Umbilical cord (tissue), 2 donors: ENCODE measurements around the gene ZNF473. TPM values are rescaled to one million over a fixed set of nuclear protein-coding genes. Genes with fewer than 3 reads are reported as not detected.

Source experiments
- DNase-seq: peaks from one replicate; pipeline ENCODE4 v3.0.0-alpha.2; 2015; ENCODE audit warnings: low spot score
- total RNA-seq: library from RNA; depleted of rRNA; stranded (reverse); fragments of >200 nt; gene quantifications from one replicate; pipeline ENCODE4 v1.2.3, GENCODE V29; 2014; ENCODE audit warnings: low replicate concordance; ENCODE audit not compliant: insufficient read depth

ZNF473 gene
- total RNA-seq, 1 donor from 2014 or later = 20.5 TPM

GRCh38 chr19:50003254-50003788, 22.5 kb upstream of the ZNF473 start:
- DNase-seq = no peak

- DNase-seq = peak; percentile 69
These were observed 21.9 kb upstream of the ZNF473 start for GRCh38 chr19:50003810-50004419.

DNA sequence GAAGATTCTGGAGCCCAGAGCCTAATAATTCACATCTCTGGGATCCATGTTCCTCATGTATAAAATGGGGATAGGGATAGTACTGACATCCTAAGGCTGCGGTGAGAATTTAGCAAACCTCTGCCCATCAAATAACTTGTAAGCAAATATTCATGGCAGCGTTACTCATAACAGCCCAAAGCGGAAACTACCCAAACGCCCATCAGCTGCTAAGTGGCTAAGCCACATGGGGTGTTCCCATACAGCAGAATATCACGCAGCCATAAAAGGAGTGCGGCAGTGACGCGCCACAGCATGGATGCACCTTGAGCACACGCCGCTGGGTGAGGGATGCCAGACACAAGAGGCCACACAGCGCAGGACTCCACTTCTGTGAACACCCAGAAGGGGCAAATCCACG, 20.4 kb upstream of the ZNF473 start:
- DNase-seq = no peak

DNA sequence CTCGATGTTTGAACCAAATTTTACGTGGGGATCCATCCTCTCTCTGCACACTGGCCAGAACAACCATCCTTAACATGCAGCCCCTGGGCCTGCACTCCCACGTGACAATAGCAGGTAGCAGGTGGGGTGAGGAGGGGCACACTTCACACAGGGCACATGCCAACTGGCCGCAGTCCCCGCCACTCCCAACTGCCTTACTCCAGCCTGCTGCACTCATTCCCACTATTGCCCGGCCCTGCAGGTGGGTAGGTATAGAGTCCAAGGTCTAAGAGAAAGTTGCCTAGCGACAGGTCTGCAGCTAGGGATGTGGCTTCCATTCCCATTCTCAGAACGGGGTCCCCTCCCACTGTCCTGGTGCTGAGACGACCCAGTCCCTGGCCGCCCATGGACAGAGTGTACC, 18.6 kb upstream of the ZNF473 start:
- no peak for DNase-seq

DNA sequence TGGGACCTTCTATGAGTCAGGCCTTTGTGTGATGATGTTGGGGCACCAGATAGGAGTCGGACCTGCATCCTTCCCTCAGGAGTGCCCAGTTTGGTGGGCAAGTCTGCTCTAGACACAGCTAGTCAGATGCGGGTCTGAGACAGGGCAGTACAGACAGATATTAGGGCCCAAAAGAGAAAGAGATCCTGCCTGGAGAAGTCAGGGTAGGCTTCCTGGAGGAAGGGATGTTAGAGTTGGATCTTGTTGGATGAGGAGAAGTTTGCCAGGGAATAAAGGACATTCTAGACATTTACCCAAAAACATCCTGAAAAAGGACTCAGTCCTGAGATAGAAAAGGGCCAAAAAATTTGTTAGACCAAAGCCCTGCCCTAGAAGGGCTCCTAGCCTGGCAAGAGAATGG, 17.9 kb upstream of the ZNF473 start:
- DNase-seq = no peak

DNA sequence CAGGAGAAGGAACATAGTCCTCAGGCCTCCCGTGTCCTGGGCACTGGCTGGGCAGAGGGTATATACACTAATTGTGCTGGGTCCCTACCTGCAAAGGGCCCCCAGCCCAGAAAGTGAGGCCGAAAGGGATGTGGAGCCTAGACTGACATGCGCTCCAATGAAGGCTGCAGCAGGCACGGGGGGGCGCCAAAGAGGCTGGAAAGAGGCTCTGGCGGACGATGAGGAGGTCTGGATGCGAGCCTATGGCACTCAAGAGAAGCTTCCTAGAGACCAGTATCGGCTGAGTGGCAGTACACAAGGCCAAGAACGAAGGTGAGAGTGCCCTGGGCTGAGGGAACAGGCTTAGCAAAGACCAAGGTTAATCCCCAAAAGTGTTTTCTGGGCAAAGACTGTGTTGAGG, 17.3 kb upstream of the ZNF473 start:
- no peak for DNase-seq

DNA sequence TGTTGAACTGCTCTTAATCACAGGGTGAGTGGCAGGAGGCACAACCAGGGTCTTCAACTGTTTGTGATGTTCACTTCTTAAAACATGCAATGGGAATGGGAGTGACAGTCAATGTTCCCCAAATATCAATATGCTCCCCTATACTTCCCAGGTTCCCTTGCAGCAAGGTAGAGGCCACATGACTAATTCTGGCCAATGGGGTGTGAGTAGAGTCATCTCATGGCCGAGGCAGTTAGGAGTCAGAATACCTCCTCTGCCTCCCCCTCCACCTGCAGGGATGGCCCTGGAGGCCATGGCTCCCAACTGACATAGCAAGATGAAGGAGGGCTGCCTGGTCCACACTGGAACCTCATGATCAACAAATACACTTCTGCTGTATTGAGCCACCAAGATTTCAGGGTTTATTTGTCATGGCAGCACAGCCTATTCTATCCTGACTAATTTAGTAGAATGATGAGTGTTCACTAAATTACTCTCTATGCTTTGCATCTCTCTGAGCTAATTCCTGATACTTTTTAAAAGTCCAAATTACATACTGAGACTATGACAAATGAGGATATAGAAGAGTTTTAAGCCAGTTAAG, 9.5 kb upstream of the ZNF473 start:
- no peak for DNase-seq

GRCh38 chr19:50020481-50020880, 5.3 kb upstream of the ZNF473 start:
- no peak for DNase-seq

DNA sequence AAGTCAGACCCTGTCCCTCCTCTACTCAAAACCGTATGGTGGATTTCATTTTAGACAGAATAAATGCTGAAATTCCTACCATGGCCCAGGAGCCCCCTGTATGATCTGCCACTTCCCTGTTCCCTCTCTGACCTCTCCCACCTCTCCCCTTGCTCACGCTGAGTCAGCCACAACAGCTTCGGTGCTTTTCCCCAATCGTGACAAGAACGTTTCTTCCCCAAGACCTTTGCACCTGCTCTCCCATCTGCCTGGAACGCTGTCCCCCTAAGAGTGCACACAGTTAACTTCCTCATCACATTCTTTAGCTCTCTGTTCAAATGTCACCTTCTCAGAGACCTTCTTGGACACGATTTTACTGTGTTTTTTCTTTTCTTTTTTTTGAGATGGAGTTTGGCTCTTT, 3.0 kb upstream of the ZNF473 start:
- no peak for DNase-seq

- no peak for DNase-seq
These were observed 1.1 kb upstream of the ZNF473 start for GRCh38 chr19:50024719-50025021.

DNA sequence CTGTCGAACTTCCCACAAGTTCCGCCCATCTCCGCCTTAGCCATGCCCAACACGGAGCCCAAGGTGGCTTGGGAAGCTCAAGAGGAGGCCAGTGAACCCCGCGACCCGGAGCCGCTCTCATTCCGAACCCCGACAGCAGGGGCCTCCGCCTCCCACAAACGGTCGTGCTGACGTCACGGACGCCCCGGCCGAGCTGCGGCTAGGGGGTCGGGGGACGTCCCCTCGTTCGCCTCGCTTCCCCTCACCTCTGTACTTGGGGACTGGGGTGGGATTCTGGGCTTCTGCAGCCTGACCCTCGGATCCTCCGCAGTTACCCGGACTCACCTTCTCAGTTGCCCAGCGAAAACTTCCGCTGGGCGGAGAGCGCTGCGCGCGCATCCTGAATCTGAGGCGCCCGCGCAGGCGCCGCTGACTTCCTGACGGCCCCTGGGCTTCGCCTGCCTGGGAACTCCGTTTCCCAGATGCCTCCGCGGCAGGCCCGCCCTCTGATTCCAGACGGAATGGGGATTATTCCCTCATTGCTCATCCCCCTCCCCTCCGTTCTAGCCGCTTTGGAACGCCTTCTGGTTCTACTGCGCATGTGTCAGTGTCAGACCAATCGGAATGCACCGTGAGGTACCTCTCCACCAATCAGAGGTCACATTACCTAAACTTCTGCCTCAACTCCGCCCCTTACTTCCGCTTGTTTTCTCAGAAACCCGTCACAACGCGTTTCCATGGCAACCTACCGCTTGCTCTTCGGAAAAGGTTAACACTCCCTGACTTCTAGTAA, 597 bp upstream of the ZNF473 start, which contains the start of gene VRK3:
Gene VRK3 (minus strand): TSS at position 351 of the 772 bp plus-strand sequence. CDS start 9,210 bp downstream, outside the sequence.
- DNase-seq = peak; percentile 100

- no peak for DNase-seq
These were observed 723 bp downstream of the ZNF473 start for GRCh38 chr19:50026550-50026906.

DNA sequence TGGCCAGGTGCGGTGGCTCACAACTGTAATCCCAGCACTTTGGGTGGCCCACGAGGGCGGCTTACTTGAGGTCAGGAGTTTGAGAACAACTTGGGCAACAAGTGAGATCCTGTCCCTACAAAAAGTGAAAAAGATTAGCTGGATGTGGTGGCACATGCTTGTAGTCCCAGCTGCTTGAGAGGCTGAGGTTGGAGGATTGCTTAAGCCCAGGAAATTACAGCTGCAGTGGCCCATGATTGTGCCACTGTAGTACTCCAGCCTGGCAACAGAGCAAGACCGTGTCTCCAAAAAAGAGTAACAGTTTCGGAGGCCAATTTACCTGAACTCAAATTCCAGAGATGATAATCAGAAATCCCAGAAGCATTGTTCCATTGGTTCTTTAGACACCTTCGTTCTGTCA, 4.4 kb downstream of the ZNF473 start:
- DNase-seq = no peak

GRCh38 chr19:50030937-50031336, 5.1 kb downstream of the ZNF473 start:
- no peak for DNase-seq

GRCh38 chr19:50036908-50037307, 11.1 kb downstream of the ZNF473 start:
- no peak for DNase-seq

DNA sequence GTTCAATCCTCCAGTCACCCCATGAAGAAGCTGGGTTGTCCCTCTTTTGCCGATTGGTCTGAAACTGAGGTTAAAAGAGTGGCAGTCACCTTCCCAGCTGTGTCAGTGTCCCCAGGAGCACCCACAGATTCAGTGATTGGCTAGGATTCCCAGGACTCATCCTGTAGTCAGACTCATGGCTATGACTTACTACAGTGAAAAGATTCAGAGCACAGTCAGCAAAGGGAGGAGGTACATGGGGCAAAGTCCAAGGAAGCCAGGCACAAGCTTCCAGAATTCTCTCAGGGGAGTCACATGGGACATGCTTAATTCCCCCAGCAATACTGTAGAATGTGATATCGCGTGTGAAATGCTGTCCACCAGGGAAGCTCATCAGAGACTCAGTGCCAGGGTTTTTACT, 14.2 kb downstream of the ZNF473 start:
- DNase-seq = no peak

- DNase-seq = no peak
These were observed 15.2 kb downstream of the ZNF473 start for GRCh38 chr19:50040967-50041366.

GRCh38 chr19:50042363-50043024, 16.7 kb downstream of the ZNF473 start:
- no peak for DNase-seq

DNA sequence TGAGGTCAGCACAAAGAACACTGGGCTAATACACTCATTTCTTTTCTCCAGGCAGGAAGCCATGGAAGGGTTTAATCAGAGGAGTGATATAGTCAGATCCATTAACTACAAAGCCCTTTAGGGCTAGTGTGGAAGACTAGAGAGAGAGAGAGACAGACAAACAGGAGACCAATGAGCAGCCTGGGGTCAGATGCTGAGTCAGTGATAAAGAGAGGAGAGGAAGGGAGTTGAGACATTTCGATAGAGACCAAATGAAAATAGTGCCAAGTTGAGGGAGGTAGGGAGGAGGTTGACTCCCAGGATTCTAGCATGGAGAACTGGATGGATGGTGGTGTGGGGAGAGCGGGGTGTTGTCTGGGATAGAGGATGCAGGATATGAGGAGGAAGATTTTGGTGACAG, 18.2 kb downstream of the ZNF473 start:
- no peak for DNase-seq

- DNase-seq = no peak
These were observed 19.1 kb downstream of the ZNF473 start for GRCh38 chr19:50044922-50045321.

DNA sequence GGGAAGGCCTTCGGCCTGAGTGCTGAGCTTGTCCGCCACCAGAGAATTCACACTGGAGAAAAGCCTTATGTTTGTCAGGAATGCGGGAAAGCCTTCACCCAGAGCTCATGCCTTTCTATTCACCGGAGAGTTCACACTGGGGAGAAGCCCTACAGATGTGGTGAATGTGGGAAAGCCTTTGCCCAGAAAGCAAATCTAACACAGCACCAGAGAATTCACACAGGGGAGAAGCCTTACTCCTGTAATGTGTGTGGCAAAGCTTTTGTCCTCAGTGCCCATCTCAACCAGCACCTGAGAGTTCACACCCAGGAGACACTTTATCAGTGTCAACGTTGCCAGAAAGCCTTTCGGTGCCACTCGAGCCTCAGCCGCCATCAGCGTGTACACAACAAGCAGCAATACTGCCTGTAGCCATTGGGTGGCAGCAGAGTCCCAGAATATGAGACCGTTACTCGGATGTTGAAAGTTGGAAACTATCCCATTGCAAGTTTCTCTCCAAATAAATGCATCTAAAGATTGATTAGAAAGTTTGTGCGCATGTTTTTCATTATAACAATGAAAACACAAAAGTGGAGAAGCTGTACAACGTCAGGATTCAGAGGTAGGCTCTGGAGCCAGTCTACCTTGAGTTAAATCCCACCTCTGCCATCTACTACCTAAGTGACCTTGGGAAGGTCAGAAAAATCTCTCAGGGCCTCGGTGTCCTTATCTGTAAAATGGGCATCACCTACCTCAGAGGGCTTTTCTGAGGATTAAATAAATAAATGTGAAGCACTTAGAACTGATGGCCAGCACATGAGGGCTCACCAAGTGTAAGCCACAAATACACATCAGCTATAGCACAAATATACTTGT, 21.1 kb downstream of the ZNF473 start:
- DNase-seq = peak; percentile 9
